Measurements from ENCODE around the gene TNFRSF1A.
"Not testable (repeated sequence)": the region's sequence is repeated elsewhere in the genome, so short reads cannot be mapped to it uniquely, and the experiment has no call there.

TNFRSF1A gene

DNA sequence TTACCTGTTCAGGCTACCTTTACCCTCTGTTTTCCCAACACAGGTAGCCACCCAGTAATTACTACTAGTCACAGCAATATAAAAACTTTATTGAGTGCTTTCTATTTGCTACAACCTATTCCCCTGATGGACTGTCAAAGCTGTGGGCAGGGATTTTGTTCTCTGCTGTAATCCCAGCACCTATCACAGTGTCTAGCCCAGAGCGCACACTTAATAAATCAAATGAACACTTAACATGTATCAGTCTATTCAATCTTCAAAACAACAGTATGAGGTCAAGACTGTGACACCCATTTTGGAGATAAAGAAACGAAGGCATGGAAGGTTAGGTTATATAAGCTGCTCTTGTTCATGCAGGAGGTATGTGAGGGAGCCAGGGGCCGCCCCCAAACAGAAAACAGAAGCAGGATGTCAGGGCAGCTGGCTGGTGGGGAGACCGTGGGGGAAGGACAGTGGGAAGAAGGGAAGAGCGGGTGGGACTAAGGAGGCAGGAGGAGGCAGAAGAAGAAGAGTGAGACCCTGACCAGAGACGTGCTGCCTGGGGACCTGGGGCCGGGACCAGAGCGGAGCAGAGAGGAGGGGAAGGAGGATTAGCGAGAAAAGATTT, 1.7 kb downstream of the TNFRSF1A start:
- Histone ChIP-seq H4K20me1 (ENCODE audit: low read depth, low read length) (no peaks in the 10 kb centered on the region), H3K9ac (ENCODE audit: low read length) (no peak overlapping the region), H3K27ac (ENCODE audit: low read depth, low read length) (no peak overlapping the region), H3K36me3 (ENCODE audit: low read length) (no peaks in the 10 kb centered on the region), H2AFZ (ENCODE audit: low read depth, low read length, severe bottlenecking) (no peak overlapping the region), H3K4me2 (ENCODE audit: low read depth, low read length, poor library complexity, severe bottlenecking) (no peak overlapping the region), H3K27me3 (ENCODE audit: low read length) (no peaks in the 10 kb centered on the region), H3K9me2 (replicated peaks; ENCODE audit: insufficient read depth, low read length) (no peaks in the 10 kb centered on the region), H3K4me3 (ENCODE audit: insufficient read depth, low read length, poor library complexity, severe bottlenecking) (no peak overlapping the region), H3K79me2 (ENCODE audit: insufficient read depth, low read length) (no peaks in the 10 kb centered on the region), H3K9me3 (ENCODE audit: insufficient read depth, low read length) (no peaks in the 10 kb centered on the region), H3F3A (ENCODE audit: insufficient read depth) (no peaks in the 10 kb centered on the region)
- TF ChIP-seq, protein P1, sequence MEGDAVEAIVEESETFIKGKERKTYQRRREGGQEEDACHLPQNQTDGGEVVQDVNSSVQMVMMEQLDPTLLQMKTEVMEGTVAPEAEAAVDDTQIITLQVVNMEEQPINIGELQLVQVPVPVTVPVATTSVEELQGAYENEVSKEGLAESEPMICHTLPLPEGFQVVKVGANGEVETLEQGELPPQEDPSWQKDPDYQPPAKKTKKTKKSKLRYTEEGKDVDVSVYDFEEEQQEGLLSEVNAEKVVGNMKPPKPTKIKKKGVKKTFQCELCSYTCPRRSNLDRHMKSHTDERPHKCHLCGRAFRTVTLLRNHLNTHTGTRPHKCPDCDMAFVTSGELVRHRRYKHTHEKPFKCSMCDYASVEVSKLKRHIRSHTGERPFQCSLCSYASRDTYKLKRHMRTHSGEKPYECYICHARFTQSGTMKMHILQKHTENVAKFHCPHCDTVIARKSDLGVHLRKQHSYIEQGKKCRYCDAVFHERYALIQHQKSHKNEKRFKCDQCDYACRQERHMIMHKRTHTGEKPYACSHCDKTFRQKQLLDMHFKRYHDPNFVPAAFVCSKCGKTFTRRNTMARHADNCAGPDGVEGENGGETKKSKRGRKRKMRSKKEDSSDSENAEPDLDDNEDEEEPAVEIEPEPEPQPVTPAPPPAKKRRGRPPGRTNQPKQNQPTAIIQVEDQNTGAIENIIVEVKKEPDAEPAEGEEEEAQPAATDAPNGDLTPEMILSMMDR (IDR thresholded peaks at IDR 0.05; ENCODE audit: insufficient read depth, low read length, poor library complexity, severe bottlenecking), result no peak
- TF ChIP-seq EZH2phosphoT487 (conservative IDR thresholded peaks at IDR 0.05; ENCODE audit: low read length), result no peak

DNA sequence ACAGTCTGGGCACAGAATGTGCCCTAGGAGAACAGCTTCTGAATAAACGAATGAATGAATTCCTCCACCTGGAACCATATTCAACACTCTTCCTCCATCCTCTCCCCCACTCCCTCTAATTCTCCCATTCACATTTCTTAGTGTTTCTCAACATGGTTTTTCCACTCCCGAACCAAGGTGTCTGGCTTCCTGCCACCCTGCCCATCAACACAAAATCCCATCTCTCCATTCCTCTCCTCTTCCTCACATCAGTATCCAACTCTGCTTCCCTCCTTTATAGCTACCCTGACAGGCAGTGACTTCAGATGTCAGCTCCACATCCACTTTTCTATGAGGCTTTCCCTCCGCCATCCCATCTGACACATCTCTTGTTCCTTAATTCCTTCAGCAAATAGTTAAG, 2.9 kb downstream of the TNFRSF1A start:
- H3K27ac ChIP-seq (ENCODE audit: low read depth, low read length), result no peak overlapping the region
- H3K4me3 ChIP-seq (ENCODE audit: insufficient read depth, low read length, poor library complexity, severe bottlenecking), result no peak overlapping the region

DNA sequence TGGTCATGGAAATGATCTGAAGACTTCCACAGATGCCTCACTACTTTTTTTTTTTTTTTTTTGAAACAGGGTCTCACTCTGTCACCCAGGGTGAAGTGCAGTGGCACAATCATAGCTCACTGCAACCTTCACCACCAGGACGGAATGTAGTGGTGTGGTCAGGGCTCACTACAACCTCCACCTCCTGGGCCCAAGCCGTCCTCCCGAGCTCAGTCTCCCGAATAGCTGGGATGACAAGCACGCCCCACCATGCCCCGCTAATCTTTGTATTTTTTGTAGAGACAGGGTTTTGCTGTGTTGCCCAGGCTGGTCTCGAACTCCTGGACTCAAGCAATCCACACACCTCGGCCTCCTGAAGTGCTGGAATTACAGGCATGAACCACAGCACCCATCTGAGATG, 3.3 kb downstream of the TNFRSF1A start:
- H3K9ac ChIP-seq (ENCODE audit: low read length); H3K79me2 ChIP-seq (ENCODE audit: insufficient read depth, low read length); H3K9me2 ChIP-seq (replicated peaks; ENCODE audit: insufficient read depth, low read length); H3K4me2 ChIP-seq (ENCODE audit: low read depth, low read length, poor library complexity, severe bottlenecking); H3K4me3 ChIP-seq (ENCODE audit: insufficient read depth, low read length, poor library complexity, severe bottlenecking); H3F3A ChIP-seq (ENCODE audit: insufficient read depth); H3K9me3 ChIP-seq (ENCODE audit: insufficient read depth, low read length); H3K36me3 ChIP-seq (ENCODE audit: low read length); H2AFZ ChIP-seq (ENCODE audit: low read depth, low read length, severe bottlenecking); H3K27me3 ChIP-seq (ENCODE audit: low read length); H4K20me1 ChIP-seq (ENCODE audit: low read depth, low read length); H3K27ac ChIP-seq (ENCODE audit: low read depth, low read length): not testable (repeated sequence)

More for the DNA sequence above, 2.9 kb downstream of the TNFRSF1A start:
- H4K20me1 ChIP-seq (ENCODE audit: low read depth, low read length), result no peaks in the 10 kb centered on the region
- H3K36me3 ChIP-seq (ENCODE audit: low read length), result no peaks in the 10 kb centered on the region
- no peaks in the 10 kb centered on the region for H3K9me2 ChIP-seq (replicated peaks; ENCODE audit: insufficient read depth, low read length)
- TF ChIP-seq EZH2phosphoT487 (conservative IDR thresholded peaks at IDR 0.05; ENCODE audit: low read length), result no peak
- TF ChIP-seq, protein P1 (IDR thresholded peaks at IDR 0.05; ENCODE audit: insufficient read depth, low read length, poor library complexity, severe bottlenecking), result no peak
- no peaks in the 10 kb centered on the region for H3K79me2 ChIP-seq (ENCODE audit: insufficient read depth, low read length)
- H3K27me3 ChIP-seq (ENCODE audit: low read length), result no peaks in the 10 kb centered on the region
- no peak overlapping the region for H3K4me2 ChIP-seq (ENCODE audit: low read depth, low read length, poor library complexity, severe bottlenecking)
- H2AFZ ChIP-seq (ENCODE audit: low read depth, low read length, severe bottlenecking), result no peak overlapping the region
- no peaks in the 10 kb centered on the region for H3F3A ChIP-seq (ENCODE audit: insufficient read depth)
- no peak overlapping the region for H3K9ac ChIP-seq (ENCODE audit: low read length)
- H3K9me3 ChIP-seq (ENCODE audit: insufficient read depth, low read length), result no peaks in the 10 kb centered on the region

DNA sequence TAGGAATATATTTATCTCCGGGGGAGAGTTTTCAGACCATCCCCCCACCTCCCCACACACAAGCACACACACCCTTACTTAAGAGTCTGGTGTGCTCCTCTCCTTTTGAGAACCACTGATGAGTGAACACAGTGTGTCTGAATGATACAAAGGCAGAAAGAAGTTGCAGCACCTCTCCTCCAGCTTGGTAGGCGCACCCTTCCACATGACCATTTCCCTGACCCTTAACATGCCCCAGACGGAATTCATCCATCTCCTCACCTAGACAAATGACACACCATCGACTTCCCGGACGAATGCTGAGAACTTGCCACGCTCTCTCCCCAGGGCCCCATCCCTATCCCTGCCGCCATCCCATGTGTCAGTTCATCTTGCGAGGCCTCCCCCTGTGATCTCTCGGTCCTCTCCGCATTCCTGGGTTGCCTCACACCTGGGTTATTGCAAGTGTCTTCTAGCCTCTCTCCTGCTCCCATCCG, 3.9 kb downstream of the TNFRSF1A start:
- no peak overlapping the region for H3K9ac ChIP-seq (ENCODE audit: low read length)
- H3K4me2 ChIP-seq (ENCODE audit: low read depth, low read length, poor library complexity, severe bottlenecking), result no peak overlapping the region
- no peak overlapping the region for H3K27ac ChIP-seq (ENCODE audit: low read depth, low read length)
- no peak for TF ChIP-seq EZH2phosphoT487 (conservative IDR thresholded peaks at IDR 0.05; ENCODE audit: low read length)
- TF ChIP-seq, protein P1 (IDR thresholded peaks at IDR 0.05; ENCODE audit: insufficient read depth, low read length, poor library complexity, severe bottlenecking), result no peak
- no peaks in the 10 kb centered on the region for H3K9me2 ChIP-seq (replicated peaks; ENCODE audit: insufficient read depth, low read length)
- H2AFZ ChIP-seq (ENCODE audit: low read depth, low read length, severe bottlenecking), result no peak overlapping the region
- no peaks in the 10 kb centered on the region for H3K27me3 ChIP-seq (ENCODE audit: low read length)
- H3K79me2 ChIP-seq (ENCODE audit: insufficient read depth, low read length), result no peaks in the 10 kb centered on the region
- H4K20me1 ChIP-seq (ENCODE audit: low read depth, low read length), result no peaks in the 10 kb centered on the region
- no peaks in the 10 kb centered on the region for H3K9me3 ChIP-seq (ENCODE audit: insufficient read depth, low read length)
- no peaks in the 10 kb centered on the region for H3K36me3 ChIP-seq (ENCODE audit: low read length)
- H3K4me3 ChIP-seq (ENCODE audit: insufficient read depth, low read length, poor library complexity, severe bottlenecking), result no peak overlapping the region
- no peaks in the 10 kb centered on the region for H3F3A ChIP-seq (ENCODE audit: insufficient read depth)

All from SU-DHL-6 (cell line).